Measurements from ENCODE around the gene SPACA4. TPM values are rescaled to one million over a fixed set of nuclear protein-coding genes. Genes with fewer than 3 reads are reported as not detected.
A peak's percentile ranks its signal among the peaks of the same experiment; 100 is the strongest.

Gene SPACA4
- total RNA-seq, 4 donors from 2014 or later = 0.67 TPM; not detected in 3

DNA sequence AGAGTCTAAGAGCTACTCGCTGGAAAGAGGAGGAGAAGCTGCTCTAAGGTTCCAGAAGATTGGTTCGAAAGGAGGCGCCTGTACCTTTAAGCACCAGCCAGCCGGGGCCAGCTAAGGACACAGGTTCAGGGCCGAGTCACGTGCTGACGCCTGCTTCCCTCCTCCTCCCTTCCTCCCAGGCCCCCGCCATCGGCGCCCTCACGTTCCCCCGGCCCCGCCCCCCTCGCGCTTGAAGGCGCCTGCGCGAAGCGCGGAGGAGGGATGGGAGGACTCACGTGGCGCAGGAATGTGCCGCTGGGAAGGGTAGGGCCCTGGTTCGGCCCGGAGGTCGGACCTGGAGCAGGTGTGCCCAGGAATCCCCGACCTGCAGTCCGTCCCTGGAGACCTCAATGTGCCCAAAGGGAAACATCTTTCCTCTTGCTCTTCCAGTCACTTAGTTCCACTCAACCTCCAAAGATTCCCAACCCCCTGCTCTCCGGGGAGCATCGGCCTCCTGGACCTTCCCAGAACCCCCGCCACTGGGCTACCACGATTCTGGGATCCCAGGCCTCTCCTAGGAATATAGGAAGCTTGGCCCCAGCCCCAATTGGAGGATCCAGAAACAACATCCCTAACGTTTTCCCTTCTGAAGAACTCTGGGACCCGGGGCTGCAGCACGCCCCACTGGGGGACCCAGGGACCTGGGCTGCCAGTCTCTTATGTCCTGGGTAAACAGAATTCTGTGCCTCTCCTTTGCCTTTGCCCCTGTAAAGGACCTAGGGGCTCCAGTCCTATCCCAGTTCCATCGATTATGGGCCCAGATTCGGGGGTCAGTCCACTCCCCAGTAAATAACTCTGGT is 28.1 kb downstream of the SPACA4 start:
- Histone ChIP-seq H3K36me3 (no peaks in the 10 kb centered on the region), H3K27me3 (no peaks in the 10 kb centered on the region), H3K27ac (peak overlapping the region; percentile 99 to 100 (median 99)), H3K4me1 (peaks cover 29 to 58% of the 10 kb centered on the region in 2 donors), H3K9me3 (no peaks in the 10 kb centered on the region), H3K4me3 (replicated peaks in 1 of 3) (peak overlapping the region in 2 of 3 donors; percentile 33 to 71)
- DNase-seq = peak; percentile 99 to 100
- WGBS, 2 donors = 9 to 13% methylated on average over 13 to 16 of the region's 37 CpGs
- TF ChIP-seq POLR2A (IDR thresholded peaks at IDR 0.05) = peak; percentile 78 to 93
- TF ChIP-seq, protein P1, sequence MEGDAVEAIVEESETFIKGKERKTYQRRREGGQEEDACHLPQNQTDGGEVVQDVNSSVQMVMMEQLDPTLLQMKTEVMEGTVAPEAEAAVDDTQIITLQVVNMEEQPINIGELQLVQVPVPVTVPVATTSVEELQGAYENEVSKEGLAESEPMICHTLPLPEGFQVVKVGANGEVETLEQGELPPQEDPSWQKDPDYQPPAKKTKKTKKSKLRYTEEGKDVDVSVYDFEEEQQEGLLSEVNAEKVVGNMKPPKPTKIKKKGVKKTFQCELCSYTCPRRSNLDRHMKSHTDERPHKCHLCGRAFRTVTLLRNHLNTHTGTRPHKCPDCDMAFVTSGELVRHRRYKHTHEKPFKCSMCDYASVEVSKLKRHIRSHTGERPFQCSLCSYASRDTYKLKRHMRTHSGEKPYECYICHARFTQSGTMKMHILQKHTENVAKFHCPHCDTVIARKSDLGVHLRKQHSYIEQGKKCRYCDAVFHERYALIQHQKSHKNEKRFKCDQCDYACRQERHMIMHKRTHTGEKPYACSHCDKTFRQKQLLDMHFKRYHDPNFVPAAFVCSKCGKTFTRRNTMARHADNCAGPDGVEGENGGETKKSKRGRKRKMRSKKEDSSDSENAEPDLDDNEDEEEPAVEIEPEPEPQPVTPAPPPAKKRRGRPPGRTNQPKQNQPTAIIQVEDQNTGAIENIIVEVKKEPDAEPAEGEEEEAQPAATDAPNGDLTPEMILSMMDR (IDR thresholded peaks at IDR 0.05) = peak in 1 of 6 experiments; percentile 33
- intact Hi-C loops (cut with DNase I) = no loop called here

DNA sequence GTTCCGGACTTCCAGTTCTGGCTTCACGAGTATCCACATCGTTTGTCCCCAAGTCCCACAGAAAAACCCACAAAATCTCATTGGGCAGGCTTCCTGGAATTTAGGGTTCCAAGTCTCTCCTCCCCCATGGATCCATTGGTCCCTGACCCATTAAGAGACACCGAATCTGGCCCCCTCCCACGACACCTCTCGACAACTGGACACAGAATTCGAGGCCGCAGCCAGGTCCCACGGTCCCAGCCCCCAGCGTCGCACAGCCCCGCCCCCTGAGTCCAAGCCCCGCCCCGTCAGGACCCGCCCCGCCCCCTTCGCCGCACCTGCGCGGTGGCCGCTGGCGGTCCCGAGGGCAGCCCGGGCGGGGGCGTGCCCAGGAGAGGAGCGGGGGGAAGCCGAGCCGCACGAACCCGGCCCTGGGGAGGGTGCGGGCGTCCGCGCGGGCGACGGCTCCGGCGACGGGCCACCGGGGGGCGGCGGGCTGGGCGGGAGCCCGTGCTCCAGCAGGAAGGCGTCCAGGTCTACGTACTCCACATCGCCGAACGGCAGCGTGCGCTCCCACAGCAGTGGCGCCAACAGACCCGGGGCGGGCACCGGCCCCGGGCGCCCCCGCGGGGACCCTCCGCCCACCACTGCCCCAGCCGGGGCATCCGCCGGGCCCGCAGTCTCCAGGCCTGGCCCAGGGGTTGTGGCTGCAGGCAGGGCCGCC is 28.9 kb downstream of the SPACA4 start:
- TF ChIP-seq, protein P1 (IDR thresholded peaks at IDR 0.05) = no peak
- peak in 1 of 2 donors; percentile 85 for TF ChIP-seq POLR2A (IDR thresholded peaks at IDR 0.05)
- H3K9me3 ChIP-seq = no peaks in the 10 kb centered on the region
- peaks cover 29 to 55% of the 10 kb centered on the region in 2 donors for H3K4me1 ChIP-seq
- peak; percentile 73 to 76 for DNase-seq
- peak overlapping the region; percentile 38 to 71 (median 62) for H3K4me3 ChIP-seq (replicated peaks in 1 of 3)
- intact Hi-C loops (cut with DNase I) = no loop called here
- peak overlapping the region; percentile 99 to 100 (median 99) for H3K27ac ChIP-seq
- WGBS, 2 donors = 5 to 16% methylated on average over 5 to 13 of the region's 67 CpGs
- H3K27me3 ChIP-seq = no peaks in the 10 kb centered on the region
- no peaks in the 10 kb centered on the region for H3K36me3 ChIP-seq

DNA sequence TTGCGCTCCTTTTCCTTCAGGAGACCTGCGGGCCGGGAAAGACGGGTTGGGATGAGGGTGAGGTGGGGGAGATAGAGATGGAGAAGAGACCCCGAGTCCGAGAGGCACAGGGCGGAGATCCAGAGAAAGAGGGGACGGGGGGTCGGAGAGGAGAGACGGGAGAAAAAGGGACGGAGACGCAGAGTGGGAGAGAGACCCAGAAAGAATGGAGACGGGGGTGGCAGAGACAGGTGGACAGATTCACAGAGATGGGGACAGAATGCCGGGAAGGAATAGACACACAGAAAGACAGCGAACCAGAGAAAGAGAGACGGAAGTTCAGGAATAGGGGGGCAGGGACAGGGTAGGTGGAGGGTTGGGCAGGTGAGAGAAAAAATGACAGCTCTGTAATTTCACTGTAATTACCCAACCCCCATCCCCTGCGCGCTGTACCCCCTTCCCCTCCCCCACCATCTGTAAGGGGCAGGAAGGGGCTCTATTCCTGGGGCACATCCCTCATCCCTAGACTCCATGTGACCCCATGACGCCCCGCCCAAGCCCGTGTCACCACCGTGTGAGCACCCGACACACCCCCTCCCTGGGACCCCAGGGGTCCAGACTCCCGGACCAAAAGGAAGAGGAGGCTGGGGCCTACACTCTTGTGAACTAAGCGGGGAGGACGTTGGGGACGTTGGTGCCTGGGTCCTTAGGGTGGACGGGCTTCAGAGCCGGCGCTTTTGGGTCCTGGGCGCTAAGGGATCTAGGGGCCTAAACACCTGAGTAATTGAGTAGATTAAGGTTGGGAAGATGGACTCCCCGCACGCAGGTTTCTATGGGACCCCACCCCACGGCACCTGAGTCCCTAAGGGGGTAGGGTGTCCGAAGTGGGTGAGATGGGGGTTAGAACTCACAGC is 29.7 kb downstream of the SPACA4 start:
- no peaks in the 10 kb centered on the region for H3K27me3 ChIP-seq
- H3K36me3 ChIP-seq = no peaks in the 10 kb centered on the region
- peak overlapping the region; percentile 38 to 71 (median 62) for H3K4me3 ChIP-seq (replicated peaks in 1 of 3)
- WGBS, 2 donors = 1% methylated on average over 25 to 34 of the region's 35 CpGs
- TF ChIP-seq POLR2A (IDR thresholded peaks at IDR 0.05) = no peak
- TF ChIP-seq, protein P1 (IDR thresholded peaks at IDR 0.05) = no peak
- intact Hi-C loops (cut with DNase I) = no loop called here
- DNase-seq = peak; percentile 64 to 66
- H3K4me1 ChIP-seq = peaks cover 29 to 54% of the 10 kb centered on the region in 2 donors
- H3K27ac ChIP-seq = peak overlapping the region; percentile 99 to 100 (median 99)
- H3K9me3 ChIP-seq = no peaks in the 10 kb centered on the region

- DNase-seq = peak; percentile 83
- Histone ChIP-seq H3K27ac (peak within 1 kb of the TSS; percentile 99 to 100 (median 99)), H3K4me3 (replicated peaks in 1 of 3) (peak within 1 kb of the TSS; percentile 19 to 71 (median 41)), H3K36me3 (no peaks in the 10 kb centered on the region), H3K4me1 (peaks cover 29 to 47% of the 10 kb centered on the region in 2 donors), H3K27me3 (no peaks in the 10 kb centered on the region), H3K9me3 (no peaks in the 10 kb centered on the region)
- intact Hi-C loops (cut with DNase I) = no loop called here
- TF ChIP-seq, protein P1 (IDR thresholded peaks at IDR 0.05) = peak in 1 of 6 experiments; percentile 19
- peak; percentile 8 to 56 for TF ChIP-seq POLR2A (IDR thresholded peaks at IDR 0.05)
- 1 to 2% methylated on average over 21 to 29 of the region's 40 CpGs for WGBS, 2 donors
Measured at GRCh38 chr19:48636859-48637448, 30.4 kb downstream of the SPACA4 start, which contains the start of gene DBP. TSS of gene DBP (minus strand) at chr19:48637379. CDS start at chr19:48636994, 385 bp downstream.
